ENCODE data around the gene PARD3B.

Gene PARD3B

GRCh38 chr2:205148755-205149154 lies 603.5 kb downstream of the PARD3B start:
- Histone ChIP-seq H3K4me3 (ENCODE audit: control insufficient read depth in 1 of 7, extremely low read depth in 1 of 7, insufficient read depth in 4 of 7, low read depth in 2 of 7, low read length in 6 of 7) (no peak overlapping the region), H3K36me3 (ENCODE audit: control insufficient read depth in 4 of 4, insufficient read depth in 4 of 4, low read length in 3 of 4) (no peaks in the 10 kb centered on the region), H3K4me1 (ENCODE audit: control extremely low read depth in 1 of 4, control insufficient read depth in 4 of 4, insufficient read depth in 4 of 4, low read length in 3 of 4) (no peaks in the 10 kb centered on the region), H3K9me3 (ENCODE audit: control extremely low read depth in 1 of 5, control insufficient read depth in 4 of 5, insufficient read depth in 2 of 5, low read depth in 1 of 5, low read length in 4 of 5) (no peaks in the 10 kb centered on the region), H3K27ac (ENCODE audit: insufficient read depth in 1 of 2, low read depth in 1 of 2, low read length in 2 of 2, poor library complexity in 1 of 2, severe bottlenecking in 2 of 2) (no peak overlapping the region), H3K27me3 (replicated peaks in 2 of 5; ENCODE audit: control insufficient read depth in 4 of 5, insufficient read depth in 5 of 5, low read length in 4 of 5) (no peaks in the 10 kb centered on the region)
- no peak for DNase-seq
- 95% methylated on average over 2 of the region's 2 CpGs for WGBS (ENCODE audit: insufficient coverage)
- ChIA-PET POLR2A (no interaction called here), CTCF (no interaction called here)

DNA sequence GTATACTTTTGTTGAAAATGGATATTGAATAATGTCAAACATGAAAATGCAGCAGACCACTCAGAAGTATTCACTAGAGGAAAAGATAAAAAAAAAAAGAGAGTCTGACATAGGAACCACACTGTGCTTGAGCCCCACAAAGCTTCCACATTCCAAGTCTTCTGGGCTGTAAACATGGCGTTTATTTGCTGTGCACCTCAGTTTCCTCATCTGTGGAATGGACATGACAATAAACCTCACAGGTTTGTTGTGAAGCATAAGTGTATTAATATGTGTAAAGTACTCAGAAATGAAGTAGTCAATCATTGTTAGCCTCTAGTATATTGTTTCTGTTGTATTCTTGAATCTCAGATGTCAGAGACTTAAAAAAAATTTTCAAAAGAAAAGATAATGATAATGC lies 611.2 kb downstream of the PARD3B start:
- CTCF ChIA-PET: no interaction called here
- WGBS (ENCODE audit: insufficient coverage): 89% methylated on average over 1 of the region's 1 CpG
- no peak overlapping the region for H3K27ac ChIP-seq (ENCODE audit: insufficient read depth in 1 of 2, low read depth in 1 of 2, low read length in 2 of 2, poor library complexity in 1 of 2, severe bottlenecking in 2 of 2)
- H3K36me3 ChIP-seq (ENCODE audit: control insufficient read depth in 4 of 4, insufficient read depth in 4 of 4, low read length in 3 of 4): no peaks in the 10 kb centered on the region
- no peaks in the 10 kb centered on the region for H3K9me3 ChIP-seq (ENCODE audit: control extremely low read depth in 1 of 5, control insufficient read depth in 4 of 5, insufficient read depth in 2 of 5, low read depth in 1 of 5, low read length in 4 of 5)
- H3K4me3 ChIP-seq (ENCODE audit: control insufficient read depth in 1 of 7, extremely low read depth in 1 of 7, insufficient read depth in 4 of 7, low read depth in 2 of 7, low read length in 6 of 7): no peak overlapping the region
- no peak for DNase-seq
- no peaks in the 10 kb centered on the region for H3K27me3 ChIP-seq (replicated peaks in 2 of 5; ENCODE audit: control insufficient read depth in 4 of 5, insufficient read depth in 5 of 5, low read length in 4 of 5)
- H3K4me1 ChIP-seq (ENCODE audit: control extremely low read depth in 1 of 4, control insufficient read depth in 4 of 4, insufficient read depth in 4 of 4, low read length in 3 of 4): no peaks in the 10 kb centered on the region
- POLR2A ChIA-PET: no interaction called here

GRCh38 chr2:205158404-205158803 lies 613.1 kb downstream of the PARD3B start:
- DNase-seq: no peak
- Histone ChIP-seq H3K9me3 (ENCODE audit: control extremely low read depth in 1 of 5, control insufficient read depth in 4 of 5, insufficient read depth in 2 of 5, low read depth in 1 of 5, low read length in 4 of 5) (no peaks in the 10 kb centered on the region), H3K27ac (ENCODE audit: insufficient read depth in 1 of 2, low read depth in 1 of 2, low read length in 2 of 2, poor library complexity in 1 of 2, severe bottlenecking in 2 of 2) (no peak overlapping the region), H3K36me3 (ENCODE audit: control insufficient read depth in 4 of 4, insufficient read depth in 4 of 4, low read length in 3 of 4) (no peaks in the 10 kb centered on the region), H3K4me1 (ENCODE audit: control extremely low read depth in 1 of 4, control insufficient read depth in 4 of 4, insufficient read depth in 4 of 4, low read length in 3 of 4) (no peaks in the 10 kb centered on the region), H3K4me3 (ENCODE audit: control insufficient read depth in 1 of 7, extremely low read depth in 1 of 7, insufficient read depth in 4 of 7, low read depth in 2 of 7, low read length in 6 of 7) (no peak overlapping the region), H3K27me3 (replicated peaks in 2 of 5; ENCODE audit: control insufficient read depth in 4 of 5, insufficient read depth in 5 of 5, low read length in 4 of 5) (no peaks in the 10 kb centered on the region)
- ChIA-PET CTCF (no interaction called here), POLR2A (no interaction called here)
- WGBS (ENCODE audit: insufficient coverage): 95% methylated on average over 5 of the region's 6 CpGs

DNA sequence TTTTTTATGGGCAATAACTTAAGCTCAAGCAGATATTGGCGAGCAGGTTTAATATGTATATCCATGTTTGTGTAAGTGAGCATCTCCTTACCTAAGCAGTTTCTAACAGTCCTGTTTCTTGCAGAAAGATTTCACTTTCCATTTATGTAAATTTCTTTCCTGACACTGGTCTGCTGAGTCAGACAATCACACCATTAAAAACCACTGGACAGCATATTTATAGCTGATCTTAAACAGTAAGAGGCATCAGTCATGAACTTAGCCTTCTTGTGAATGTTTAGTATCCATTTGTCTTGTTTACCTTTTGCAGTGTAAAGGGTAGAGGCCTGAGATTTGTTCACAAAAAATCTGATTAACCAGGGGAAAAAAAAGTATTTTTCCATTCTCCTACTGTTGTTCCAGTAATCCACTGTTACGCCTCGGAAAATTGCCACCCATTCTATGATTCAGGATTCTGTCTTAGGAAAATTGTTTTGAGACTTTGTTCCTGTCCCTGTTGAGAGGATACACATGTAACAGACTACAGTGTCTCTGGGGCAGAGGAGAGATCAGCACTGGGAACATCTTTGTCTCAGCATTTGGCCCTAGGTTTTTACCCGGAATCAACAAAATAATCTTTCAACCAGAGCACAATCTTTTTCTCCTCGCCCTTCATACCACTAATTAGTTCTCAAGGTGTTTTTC lies 616.0 kb downstream of the PARD3B start:
- no CpG with 5 or more reads among the region's 5 CpGs for WGBS (ENCODE audit: insufficient coverage)
- Histone ChIP-seq H3K4me1 (ENCODE audit: control extremely low read depth in 1 of 4, control insufficient read depth in 4 of 4, insufficient read depth in 4 of 4, low read length in 3 of 4) (no peaks in the 10 kb centered on the region), H3K9me3 (ENCODE audit: control extremely low read depth in 1 of 5, control insufficient read depth in 4 of 5, insufficient read depth in 2 of 5, low read depth in 1 of 5, low read length in 4 of 5) (no peaks in the 10 kb centered on the region), H3K27ac (ENCODE audit: insufficient read depth in 1 of 2, low read depth in 1 of 2, low read length in 2 of 2, poor library complexity in 1 of 2, severe bottlenecking in 2 of 2) (no peak overlapping the region), H3K4me3 (ENCODE audit: control insufficient read depth in 1 of 7, extremely low read depth in 1 of 7, insufficient read depth in 4 of 7, low read depth in 2 of 7, low read length in 6 of 7) (no peak overlapping the region), H3K36me3 (ENCODE audit: control insufficient read depth in 4 of 4, insufficient read depth in 4 of 4, low read length in 3 of 4) (no peaks in the 10 kb centered on the region), H3K27me3 (replicated peaks in 2 of 5; ENCODE audit: control insufficient read depth in 4 of 5, insufficient read depth in 5 of 5, low read length in 4 of 5) (no peaks in the 10 kb centered on the region)
- DNase-seq: no peak
- POLR2A ChIA-PET: no interaction called here
- CTCF ChIA-PET: no interaction called here

DNA sequence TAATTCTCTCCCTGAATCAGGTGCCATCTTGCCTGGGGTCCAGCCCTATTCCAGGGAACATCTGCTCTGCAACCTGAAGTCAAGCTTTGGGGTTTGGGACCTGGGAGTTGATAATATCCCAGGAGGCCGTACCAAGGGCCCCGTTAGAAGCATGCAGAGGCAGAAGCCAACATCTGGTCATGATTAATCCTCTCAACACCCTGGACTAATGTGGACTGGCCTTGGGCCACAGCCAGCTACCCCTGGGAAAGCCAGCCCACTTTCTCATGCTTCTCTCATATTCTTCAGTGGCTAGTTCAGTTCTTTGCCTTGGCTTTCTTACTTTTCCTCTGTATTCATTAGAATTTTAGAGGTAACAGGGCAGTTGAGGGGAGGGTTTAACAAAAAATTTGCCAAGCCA lies 621.5 kb downstream of the PARD3B start:
- H3K27ac ChIP-seq (ENCODE audit: insufficient read depth in 1 of 2, low read depth in 1 of 2, low read length in 2 of 2, poor library complexity in 1 of 2, severe bottlenecking in 2 of 2): no peak overlapping the region
- H3K36me3 ChIP-seq (ENCODE audit: control insufficient read depth in 4 of 4, insufficient read depth in 4 of 4, low read length in 3 of 4): no peaks in the 10 kb centered on the region
- no peaks in the 10 kb centered on the region for H3K4me1 ChIP-seq (ENCODE audit: control extremely low read depth in 1 of 4, control insufficient read depth in 4 of 4, insufficient read depth in 4 of 4, low read length in 3 of 4)
- no peaks in the 10 kb centered on the region for H3K27me3 ChIP-seq (replicated peaks in 2 of 5; ENCODE audit: control insufficient read depth in 4 of 5, insufficient read depth in 5 of 5, low read length in 4 of 5)
- ChIA-PET CTCF (no interaction called here), POLR2A (no interaction called here)
- DNase-seq: no peak
- 100% methylated on average over 2 of the region's 2 CpGs for WGBS (ENCODE audit: insufficient coverage)
- H3K9me3 ChIP-seq (ENCODE audit: control extremely low read depth in 1 of 5, control insufficient read depth in 4 of 5, insufficient read depth in 2 of 5, low read depth in 1 of 5, low read length in 4 of 5): no peaks in the 10 kb centered on the region
- H3K4me3 ChIP-seq (ENCODE audit: control insufficient read depth in 1 of 7, extremely low read depth in 1 of 7, insufficient read depth in 4 of 7, low read depth in 2 of 7, low read length in 6 of 7): no peak overlapping the region

DNA sequence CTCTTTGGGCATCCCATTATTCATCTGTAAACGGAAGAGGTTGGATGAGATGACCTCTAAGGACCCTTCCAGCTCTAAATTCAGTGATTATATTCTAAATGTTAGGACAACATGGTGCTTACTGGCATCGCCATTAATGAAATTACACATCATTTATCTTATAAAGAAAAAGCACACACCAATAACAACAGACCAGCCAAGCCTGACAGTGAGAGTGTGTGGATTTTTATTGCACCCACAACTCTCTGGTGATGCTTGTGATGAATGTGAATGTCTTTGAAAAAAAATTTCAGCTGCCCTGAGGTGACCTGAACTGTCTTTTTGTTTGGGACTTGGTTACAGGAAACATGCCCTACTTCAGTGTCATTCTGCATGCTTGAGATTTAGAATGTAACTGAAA lies 623.7 kb downstream of the PARD3B start:
- CTCF ChIA-PET: no interaction called here

GRCh38 chr2:205169464-205169863 lies 624.2 kb downstream of the PARD3B start:
- WGBS (ENCODE audit: insufficient coverage): 68% methylated on average over 2 of the region's 3 CpGs
- CTCF ChIA-PET: no interaction called here
- no peaks in the 10 kb centered on the region for H3K9me3 ChIP-seq (ENCODE audit: control extremely low read depth in 1 of 5, control insufficient read depth in 4 of 5, insufficient read depth in 2 of 5, low read depth in 1 of 5, low read length in 4 of 5)
- no peaks in the 10 kb centered on the region for H3K4me1 ChIP-seq (ENCODE audit: control extremely low read depth in 1 of 4, control insufficient read depth in 4 of 4, insufficient read depth in 4 of 4, low read length in 3 of 4)
- no peak overlapping the region for H3K27ac ChIP-seq (ENCODE audit: insufficient read depth in 1 of 2, low read depth in 1 of 2, low read length in 2 of 2, poor library complexity in 1 of 2, severe bottlenecking in 2 of 2)
- POLR2A ChIA-PET: no interaction called here
- H3K4me3 ChIP-seq (ENCODE audit: control insufficient read depth in 1 of 7, extremely low read depth in 1 of 7, insufficient read depth in 4 of 7, low read depth in 2 of 7, low read length in 6 of 7): no peak overlapping the region
- H3K27me3 ChIP-seq (replicated peaks in 2 of 5; ENCODE audit: control insufficient read depth in 4 of 5, insufficient read depth in 5 of 5, low read length in 4 of 5): no peaks in the 10 kb centered on the region
- no peak for DNase-seq
- peaks cover 0 to 3% (median 0%) of the 10 kb centered on the region in 4 experiments for H3K36me3 ChIP-seq (ENCODE audit: control insufficient read depth in 4 of 4, insufficient read depth in 4 of 4, low read length in 3 of 4)

More for the DNA sequence above, 623.7 kb downstream of the PARD3B start:
- 80% methylated on average over 1 of the region's 2 CpGs for WGBS (ENCODE audit: insufficient coverage)
- H3K27ac ChIP-seq (ENCODE audit: insufficient read depth in 1 of 2, low read depth in 1 of 2, low read length in 2 of 2, poor library complexity in 1 of 2, severe bottlenecking in 2 of 2): no peak overlapping the region
- H3K4me3 ChIP-seq (ENCODE audit: control insufficient read depth in 1 of 7, extremely low read depth in 1 of 7, insufficient read depth in 4 of 7, low read depth in 2 of 7, low read length in 6 of 7): no peak overlapping the region
- no peaks in the 10 kb centered on the region for H3K9me3 ChIP-seq (ENCODE audit: control extremely low read depth in 1 of 5, control insufficient read depth in 4 of 5, insufficient read depth in 2 of 5, low read depth in 1 of 5, low read length in 4 of 5)
- peaks cover 0 to 3% (median 0%) of the 10 kb centered on the region in 4 experiments for H3K36me3 ChIP-seq (ENCODE audit: control insufficient read depth in 4 of 4, insufficient read depth in 4 of 4, low read length in 3 of 4)
- DNase-seq: no peak
- POLR2A ChIA-PET: no interaction called here
- no peaks in the 10 kb centered on the region for H3K4me1 ChIP-seq (ENCODE audit: control extremely low read depth in 1 of 4, control insufficient read depth in 4 of 4, insufficient read depth in 4 of 4, low read length in 3 of 4)
- H3K27me3 ChIP-seq (replicated peaks in 2 of 5; ENCODE audit: control insufficient read depth in 4 of 5, insufficient read depth in 5 of 5, low read length in 4 of 5): no peaks in the 10 kb centered on the region
